HL-60 (cell line): ENCODE results near the gene TMEM165.

Experiments used
- DNase-seq, 2 experiments: peaks; one replicate each; pipeline ENCODE4 v3.0.0-alpha.2; 2010 to 2020; ENCODE audit warnings: low read depth in 1 of 2, low spot score in 1 of 2
- H3K27ac ChIP-seq: fragments of 250-450 bp; sonication (Bioruptor Pico); replicated peaks from 2 replicates; pipeline ENCODE4 v1.5.1; 2020; ENCODE audit warnings: mild to moderate bottlenecking, moderate library complexity
- H3K27me3 ChIP-seq: fragments of 250-450 bp; sonication (Bioruptor Pico); 2 replicates; pipeline ENCODE4 v1.5.1; 2021; ENCODE audit warnings: mild to moderate bottlenecking, moderate library complexity; ENCODE audit not compliant: insufficient read depth, poor library complexity, severe bottlenecking
- H3K4me3 ChIP-seq: replicated peaks from 2 replicates; pipeline ENCODE4 v1.5.1; 2011; ENCODE audit warnings: mild to moderate bottlenecking, control low read depth, low read length; ENCODE audit not compliant: insufficient read depth
- GABPA ChIP-seq: IDR thresholded peaks from 2 replicates; pipeline ENCODE4 v1.6.1; 2012; ENCODE audit warnings: low read depth
- POLR2AphosphoS5 ChIP-seq: IDR thresholded peaks from 2 replicates; pipeline ENCODE4 v1.6.1; 2012; ENCODE audit warnings: low read depth
- SPI1 ChIP-seq: IDR thresholded peaks from 2 replicates; pipeline ENCODE4 v1.6.1; 2012; ENCODE audit warnings: low read depth, mild to moderate bottlenecking, borderline replicate concordance
- TF ChIP-seq, protein P1 (sequence below): IDR thresholded peaks from one replicate; pipeline ENCODE4 v1.5.1; 2011; ENCODE audit warnings: low read length, control low read depth, inconsistent platforms; ENCODE audit not compliant: insufficient read depth
- TF ChIP-seq, protein P2 (sequence below): IDR thresholded peaks from 2 replicates; pipeline ENCODE4 v1.6.1; 2012; ENCODE audit warnings: low read depth; ENCODE audit not compliant: insufficient replicate concordance

Gene TMEM165

DNA sequence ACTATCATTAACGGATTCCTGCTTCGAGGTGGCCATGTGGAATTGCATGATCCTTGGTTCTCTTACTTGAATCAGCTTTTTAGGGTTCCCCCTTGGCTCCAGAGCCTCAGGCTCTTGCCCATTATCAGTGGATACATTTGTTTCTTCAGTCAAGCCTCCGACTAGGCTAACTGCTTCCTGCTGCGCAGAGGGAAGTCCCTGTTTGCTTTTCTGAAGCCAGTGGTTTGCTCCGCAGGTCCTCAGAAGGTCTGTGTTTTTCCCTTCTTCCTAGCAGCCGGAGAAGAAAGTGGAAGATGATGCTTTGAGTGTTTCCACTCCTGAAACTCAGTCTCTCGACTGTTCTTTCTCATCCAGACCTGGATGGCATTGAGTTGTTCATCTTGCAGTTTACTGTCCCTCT, 29.1 kb upstream of the TMEM165 start:
- no peak for TF ChIP-seq GABPA
- TF ChIP-seq POLR2AphosphoS5 = no peak
- TF ChIP-seq, protein P1, sequence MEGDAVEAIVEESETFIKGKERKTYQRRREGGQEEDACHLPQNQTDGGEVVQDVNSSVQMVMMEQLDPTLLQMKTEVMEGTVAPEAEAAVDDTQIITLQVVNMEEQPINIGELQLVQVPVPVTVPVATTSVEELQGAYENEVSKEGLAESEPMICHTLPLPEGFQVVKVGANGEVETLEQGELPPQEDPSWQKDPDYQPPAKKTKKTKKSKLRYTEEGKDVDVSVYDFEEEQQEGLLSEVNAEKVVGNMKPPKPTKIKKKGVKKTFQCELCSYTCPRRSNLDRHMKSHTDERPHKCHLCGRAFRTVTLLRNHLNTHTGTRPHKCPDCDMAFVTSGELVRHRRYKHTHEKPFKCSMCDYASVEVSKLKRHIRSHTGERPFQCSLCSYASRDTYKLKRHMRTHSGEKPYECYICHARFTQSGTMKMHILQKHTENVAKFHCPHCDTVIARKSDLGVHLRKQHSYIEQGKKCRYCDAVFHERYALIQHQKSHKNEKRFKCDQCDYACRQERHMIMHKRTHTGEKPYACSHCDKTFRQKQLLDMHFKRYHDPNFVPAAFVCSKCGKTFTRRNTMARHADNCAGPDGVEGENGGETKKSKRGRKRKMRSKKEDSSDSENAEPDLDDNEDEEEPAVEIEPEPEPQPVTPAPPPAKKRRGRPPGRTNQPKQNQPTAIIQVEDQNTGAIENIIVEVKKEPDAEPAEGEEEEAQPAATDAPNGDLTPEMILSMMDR = no peak
- no peak for TF ChIP-seq SPI1
- TF ChIP-seq, protein P2, sequence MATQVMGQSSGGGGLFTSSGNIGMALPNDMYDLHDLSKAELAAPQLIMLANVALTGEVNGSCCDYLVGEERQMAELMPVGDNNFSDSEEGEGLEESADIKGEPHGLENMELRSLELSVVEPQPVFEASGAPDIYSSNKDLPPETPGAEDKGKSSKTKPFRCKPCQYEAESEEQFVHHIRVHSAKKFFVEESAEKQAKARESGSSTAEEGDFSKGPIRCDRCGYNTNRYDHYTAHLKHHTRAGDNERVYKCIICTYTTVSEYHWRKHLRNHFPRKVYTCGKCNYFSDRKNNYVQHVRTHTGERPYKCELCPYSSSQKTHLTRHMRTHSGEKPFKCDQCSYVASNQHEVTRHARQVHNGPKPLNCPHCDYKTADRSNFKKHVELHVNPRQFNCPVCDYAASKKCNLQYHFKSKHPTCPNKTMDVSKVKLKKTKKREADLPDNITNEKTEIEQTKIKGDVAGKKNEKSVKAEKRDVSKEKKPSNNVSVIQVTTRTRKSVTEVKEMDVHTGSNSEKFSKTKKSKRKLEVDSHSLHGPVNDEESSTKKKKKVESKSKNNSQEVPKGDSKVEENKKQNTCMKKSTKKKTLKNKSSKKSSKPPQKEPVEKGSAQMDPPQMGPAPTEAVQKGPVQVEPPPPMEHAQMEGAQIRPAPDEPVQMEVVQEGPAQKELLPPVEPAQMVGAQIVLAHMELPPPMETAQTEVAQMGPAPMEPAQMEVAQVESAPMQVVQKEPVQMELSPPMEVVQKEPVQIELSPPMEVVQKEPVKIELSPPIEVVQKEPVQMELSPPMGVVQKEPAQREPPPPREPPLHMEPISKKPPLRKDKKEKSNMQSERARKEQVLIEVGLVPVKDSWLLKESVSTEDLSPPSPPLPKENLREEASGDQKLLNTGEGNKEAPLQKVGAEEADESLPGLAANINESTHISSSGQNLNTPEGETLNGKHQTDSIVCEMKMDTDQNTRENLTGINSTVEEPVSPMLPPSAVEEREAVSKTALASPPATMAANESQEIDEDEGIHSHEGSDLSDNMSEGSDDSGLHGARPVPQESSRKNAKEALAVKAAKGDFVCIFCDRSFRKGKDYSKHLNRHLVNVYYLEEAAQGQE = no peak
- Histone ChIP-seq H3K4me3 (no peak overlapping the region), H3K27me3 (no peaks in the 10 kb centered on the region), H3K27ac (no peak overlapping the region)
- no peak for DNase-seq

DNA sequence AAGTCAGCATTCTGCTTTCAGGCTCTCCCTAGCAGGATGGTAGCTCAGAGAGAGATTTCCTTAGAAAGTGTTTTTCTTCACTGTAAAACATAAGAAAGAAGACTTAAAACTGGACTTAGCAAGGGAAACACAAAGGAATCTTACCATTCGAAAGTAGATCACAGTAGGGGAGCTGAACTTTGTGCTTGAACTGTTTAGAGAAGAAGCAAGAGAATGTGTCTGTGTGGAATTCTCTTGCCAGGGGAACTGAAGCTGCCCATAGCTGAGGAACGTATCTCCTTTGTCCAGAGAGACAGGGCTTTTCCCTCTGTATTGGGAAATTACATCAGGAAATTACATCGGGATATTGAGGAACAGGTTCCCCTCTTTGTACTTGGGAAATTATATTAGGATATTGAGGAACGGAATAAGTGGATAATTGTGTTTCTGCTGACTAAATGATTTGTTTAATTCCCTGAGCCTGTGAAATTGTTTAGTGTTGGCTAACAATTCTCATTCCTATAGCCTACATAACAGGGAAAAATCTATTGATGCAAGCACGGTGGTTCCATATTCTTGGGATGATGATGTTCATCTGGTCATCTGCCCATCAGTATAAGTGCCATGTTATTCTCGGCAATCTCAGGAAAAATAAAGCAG, 28.6 kb upstream of the TMEM165 start:
- Histone ChIP-seq H3K27ac (no peak overlapping the region), H3K27me3 (no peaks in the 10 kb centered on the region), H3K4me3 (no peak overlapping the region)
- TF ChIP-seq, protein P1 = no peak
- TF ChIP-seq GABPA = no peak
- TF ChIP-seq, protein P2 = no peak
- no peak for TF ChIP-seq POLR2AphosphoS5
- TF ChIP-seq SPI1 = no peak
- no peak for DNase-seq

DNA sequence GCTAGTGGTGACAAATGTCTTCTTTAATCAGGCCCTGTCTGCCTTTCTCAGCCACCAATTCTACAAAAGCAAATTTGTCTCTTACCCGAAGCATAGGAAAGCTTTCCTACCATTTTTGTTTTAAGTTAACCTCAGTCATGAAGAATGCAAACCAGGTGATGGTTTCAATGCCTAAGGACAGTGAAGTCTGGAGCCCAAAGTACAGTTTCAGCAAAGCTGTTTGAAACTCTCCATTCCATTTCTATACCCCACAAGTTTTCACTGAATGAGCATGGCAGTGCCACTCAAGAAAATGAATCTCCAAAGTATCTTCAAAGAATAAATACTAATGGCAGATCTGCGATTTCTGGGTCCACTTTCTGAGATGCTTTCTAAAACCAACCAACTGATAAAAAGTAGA, 25.8 kb upstream of the TMEM165 start:
- TF ChIP-seq, protein P2 = no peak
- TF ChIP-seq POLR2AphosphoS5 (no peak), SPI1 (no peak), GABPA (no peak)
- TF ChIP-seq, protein P1 = no peak
- no peak overlapping the region for H3K27ac ChIP-seq
- no peak overlapping the region for H3K4me3 ChIP-seq
- H3K27me3 ChIP-seq = no peaks in the 10 kb centered on the region
- DNase-seq = no peak
